ENCODE data around the gene NPAS3.

GRCh38 chr14:33201116-33201515 is 262.4 kb downstream of the NPAS3 start:
- TF ChIP-seq TAF1 (IDR thresholded peaks at IDR 0.05; ENCODE audit: borderline replicate concordance, insufficient read depth, low read length), result no peak
- TF ChIP-seq POLR2AphosphoS5 (IDR thresholded peaks at IDR 0.05; ENCODE audit: low read depth, low read length), result no peak
- no peak for TF ChIP-seq REST (IDR thresholded peaks at IDR 0.05; ENCODE audit: insufficient read depth in 1 of 2, low read depth in 2 of 2, low read length in 2 of 2)
- no peak for TF ChIP-seq SIN3A (IDR thresholded peaks at IDR 0.05; ENCODE audit: borderline replicate concordance, insufficient read depth, low read length)

Data from PFSK-1 (cell line).